DND-41 (cell line): Measurements from ENCODE around the gene AGPAT3.
"Not testable (repeated sequence)": the region's sequence is repeated elsewhere in the genome, so short reads cannot be mapped to it uniquely, and the experiment has no call there.

Experiments used
- ATAC-seq: fragments of 200-7000 bp; cut with Tn5 transposase; 3 replicates; pipeline ENCODE4 v1.9.1; 2021; ENCODE audit warnings: low read depth; ENCODE audit not compliant: insufficient read depth
- DNase-seq: peaks from one replicate; pipeline ENCODE4 v3.0.0-alpha.2; 2020
- H2AFZ ChIP-seq: 2 replicates; pipeline ENCODE4 v1.6.0; 2012; ENCODE audit warnings: low read depth, low read length
- H3K27ac ChIP-seq: 2 replicates; pipeline ENCODE4 v1.5.1; 2012; ENCODE audit warnings: low read length, inconsistent platforms
- H3K27me3 ChIP-seq: fragments of 200-600 bp; sonication (generic); 2 replicates; pipeline ENCODE4 v1.6.0; 2012; ENCODE audit warnings: low read length, mild to moderate bottlenecking, inconsistent platforms; ENCODE audit not compliant: insufficient read depth, poor library complexity
- H3K36me3 ChIP-seq: 2 replicates; pipeline ENCODE4 v1.5.1; 2012; ENCODE audit warnings: low read length, inconsistent platforms; ENCODE audit not compliant: insufficient read depth
- H3K4me1 ChIP-seq: 2 replicates; pipeline ENCODE4 v1.5.1; 2012; ENCODE audit warnings: mild to moderate bottlenecking, low read length; ENCODE audit not compliant: insufficient read depth
- H3K4me2 ChIP-seq: 2 replicates; pipeline ENCODE4 v1.6.0; 2012; ENCODE audit warnings: mild to moderate bottlenecking, moderate library complexity, low read length, inconsistent platforms; ENCODE audit not compliant: insufficient read depth
- H3K4me3 ChIP-seq, 2 experiments: fragments of 200-600 bp in 1 of 2; shearing (Covaris generic) in 1 of 2; 2 replicates each; pipeline ENCODE4 v1.5.1; 2012 to 2016; ENCODE audit warnings: inconsistent platforms in 2 of 2, low read length in 2 of 2, mild to moderate bottlenecking in 2 of 2, low read depth in 1 of 2, moderate library complexity in 1 of 2
- H3K79me2 ChIP-seq: 2 replicates; pipeline ENCODE4 v1.6.0; 2012; ENCODE audit warnings: low read length, inconsistent platforms; ENCODE audit not compliant: insufficient read depth
- H3K9ac ChIP-seq: 2 replicates; pipeline ENCODE4 v1.6.0; 2012; ENCODE audit warnings: low read depth, mild to moderate bottlenecking, inconsistent platforms, low read length, moderate library complexity
- H3K9me3 ChIP-seq: 2 replicates; pipeline ENCODE4 v1.5.1; 2012; ENCODE audit warnings: low read length, moderate library complexity, mild to moderate bottlenecking, inconsistent platforms; ENCODE audit not compliant: insufficient read depth, severe bottlenecking
- H4K20me1 ChIP-seq: 2 replicates; pipeline ENCODE4 v1.6.0; 2012; ENCODE audit warnings: low read length; ENCODE audit not compliant: insufficient read depth
- CTCF ChIP-seq: IDR thresholded peaks from 2 replicates; pipeline ENCODE4 v1.5.1; 2012; ENCODE audit warnings: borderline replicate concordance, low read length, moderate library complexity, mild to moderate bottlenecking; ENCODE audit not compliant: poor library complexity, severe bottlenecking; ENCODE audit errors: extremely low read depth
- EZH2 ChIP-seq: IDR thresholded peaks from 3 replicates; pipeline ENCODE4 v1.6.1; 2012; ENCODE audit warnings: borderline replicate concordance, low read depth, mild to moderate bottlenecking, moderate library complexity, low read length, inconsistent platforms; ENCODE audit not compliant: severe bottlenecking

The AGPAT3 gene

DNA sequence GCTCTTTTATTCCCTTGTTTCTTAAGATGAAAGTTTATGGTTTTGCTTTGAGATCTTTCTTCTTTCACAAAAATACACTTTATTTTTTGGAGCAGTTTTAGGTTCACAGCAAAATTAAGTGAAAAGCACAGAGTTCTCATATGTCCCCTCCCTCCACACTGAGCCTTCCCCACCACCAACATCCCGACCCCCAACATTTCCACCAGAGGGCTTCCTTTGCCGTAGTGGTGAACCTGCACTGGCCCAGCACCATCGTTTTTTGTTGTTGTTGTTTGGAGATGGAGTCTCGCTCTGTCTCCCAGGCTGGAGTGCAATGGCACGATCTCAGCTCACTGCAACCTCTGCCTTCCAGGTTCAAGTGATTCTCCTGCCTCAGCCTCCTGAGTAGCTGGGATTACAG, 20.1 kb upstream of the AGPAT3 start:
- not testable (repeated sequence) for H3K27me3 ChIP-seq, H3K79me2 ChIP-seq, H2AFZ ChIP-seq, H3K36me3 ChIP-seq, H3K4me2 ChIP-seq, H4K20me1 ChIP-seq, H3K9ac ChIP-seq, H3K27ac ChIP-seq, H3K4me3 ChIP-seq, H3K4me1 ChIP-seq, DNase-seq, H3K9me3 ChIP-seq, ATAC-seq
- TF ChIP-seq CTCF, result peak; percentile 11

- H4K20me1 ChIP-seq, result no peaks in the 10 kb centered on the region
- no peak for DNase-seq
- no peaks in the 10 kb centered on the region for H3K79me2 ChIP-seq
- H3K36me3 ChIP-seq, result no peaks in the 10 kb centered on the region
- no peak overlapping the region for H3K27ac ChIP-seq
- H3K9me3 ChIP-seq, result no peaks in the 10 kb centered on the region
- no peak overlapping the region for H3K9ac ChIP-seq
- no peak overlapping the region for H3K4me3 ChIP-seq
- no peak overlapping the region for H3K4me2 ChIP-seq
- H3K27me3 ChIP-seq, result no peaks in the 10 kb centered on the region
- H3K4me1 ChIP-seq, result no peaks in the 10 kb centered on the region
- no peak for ATAC-seq
- TF ChIP-seq CTCF (no peak), EZH2 (no peak)
- no peak overlapping the region for H2AFZ ChIP-seq
These were observed 19.6 kb upstream of the AGPAT3 start for GRCh38 chr21:43845386-43845785.

GRCh38 chr21:43846430-43846829, 18.6 kb upstream of the AGPAT3 start:
- no peaks in the 10 kb centered on the region for H3K9me3 ChIP-seq
- H3K27me3 ChIP-seq, result no peaks in the 10 kb centered on the region
- H3K4me3 ChIP-seq, result no peak overlapping the region
- H3K36me3 ChIP-seq, result no peaks in the 10 kb centered on the region
- H3K9ac ChIP-seq, result no peak overlapping the region
- TF ChIP-seq EZH2 (no peak), CTCF (no peak)
- H4K20me1 ChIP-seq, result no peaks in the 10 kb centered on the region
- H3K4me1 ChIP-seq, result no peaks in the 10 kb centered on the region
- H3K79me2 ChIP-seq, result no peaks in the 10 kb centered on the region
- DNase-seq, result no peak
- ATAC-seq, result no peak
- no peak overlapping the region for H3K27ac ChIP-seq
- H2AFZ ChIP-seq, result no peak overlapping the region
- H3K4me2 ChIP-seq, result no peak overlapping the region

GRCh38 chr21:43847301-43847700, 17.7 kb upstream of the AGPAT3 start:
- Histone ChIP-seq H3K9ac (no peak overlapping the region), H4K20me1 (no peaks in the 10 kb centered on the region; the same call in 1 of the 2 replicates), H2AFZ (no peak overlapping the region), H3K9me3 (no peaks in the 10 kb centered on the region), H3K4me1 (no peaks in the 10 kb centered on the region), H3K79me2 (no peaks in the 10 kb centered on the region), H3K4me3 (no peak overlapping the region), H3K36me3 (no peaks in the 10 kb centered on the region), H3K27ac (no peak overlapping the region), H3K27me3 (no peaks in the 10 kb centered on the region), H3K4me2 (no peak overlapping the region)
- TF ChIP-seq CTCF (no peak), EZH2 (no peak)
- ATAC-seq (no peak), DNase-seq (no peak)
